ENCODE results near the gene CDK18.

- TF ChIP-seq JUND (IDR thresholded peaks at IDR 0.05) (no peak), CTCF (IDR thresholded peaks at IDR 0.05; ENCODE audit: low read depth, low read length, missing input control) (no peak), ATF3 (IDR thresholded peaks at IDR 0.05) (no peak), RAD21 (IDR thresholded peaks at IDR 0.05) (no peak), YY1 (IDR thresholded peaks at IDR 0.05) (no peak)
Observed at GRCh38 chr1:205532026-205532898, 27.8 kb downstream of the CDK18 start.
